DND-41 (cell line): ENCODE results near the gene TTLL11.

Experiments
- ATAC-seq: fragments of 200-7000 bp; cut with Tn5 transposase; 3 replicates; pipeline ENCODE4 v1.9.1; 2021; ENCODE audit warnings: low read depth; ENCODE audit not compliant: insufficient read depth
- DNase-seq: peaks from one replicate; pipeline ENCODE4 v3.0.0-alpha.2; 2020
- H2AFZ ChIP-seq: 2 replicates; pipeline ENCODE4 v1.6.0; 2012; ENCODE audit warnings: low read depth, low read length
- H3K27ac ChIP-seq: 2 replicates; pipeline ENCODE4 v1.5.1; 2012; ENCODE audit warnings: low read length, inconsistent platforms
- H3K27me3 ChIP-seq: fragments of 200-600 bp; sonication (generic); 2 replicates; pipeline ENCODE4 v1.6.0; 2012; ENCODE audit warnings: low read length, mild to moderate bottlenecking, inconsistent platforms; ENCODE audit not compliant: insufficient read depth, poor library complexity
- H3K36me3 ChIP-seq: 2 replicates; pipeline ENCODE4 v1.5.1; 2012; ENCODE audit warnings: low read length, inconsistent platforms; ENCODE audit not compliant: insufficient read depth
- H3K4me1 ChIP-seq: 2 replicates; pipeline ENCODE4 v1.5.1; 2012; ENCODE audit warnings: mild to moderate bottlenecking, low read length; ENCODE audit not compliant: insufficient read depth
- H3K4me2 ChIP-seq: 2 replicates; pipeline ENCODE4 v1.6.0; 2012; ENCODE audit warnings: mild to moderate bottlenecking, moderate library complexity, low read length, inconsistent platforms; ENCODE audit not compliant: insufficient read depth
- H3K4me3 ChIP-seq, 2 experiments: fragments of 200-600 bp in 1 of 2; shearing (Covaris generic) in 1 of 2; 2 replicates each; pipeline ENCODE4 v1.5.1; 2012 to 2016; ENCODE audit warnings: inconsistent platforms in 2 of 2, low read length in 2 of 2, mild to moderate bottlenecking in 2 of 2, low read depth in 1 of 2, moderate library complexity in 1 of 2
- H3K79me2 ChIP-seq: 2 replicates; pipeline ENCODE4 v1.6.0; 2012; ENCODE audit warnings: low read length, inconsistent platforms; ENCODE audit not compliant: insufficient read depth
- H3K9ac ChIP-seq: 2 replicates; pipeline ENCODE4 v1.6.0; 2012; ENCODE audit warnings: low read depth, mild to moderate bottlenecking, inconsistent platforms, low read length, moderate library complexity
- H3K9me3 ChIP-seq: 2 replicates; pipeline ENCODE4 v1.5.1; 2012; ENCODE audit warnings: low read length, moderate library complexity, mild to moderate bottlenecking, inconsistent platforms; ENCODE audit not compliant: insufficient read depth, severe bottlenecking
- H4K20me1 ChIP-seq: 2 replicates; pipeline ENCODE4 v1.6.0; 2012; ENCODE audit warnings: low read length; ENCODE audit not compliant: insufficient read depth
- CTCF ChIP-seq: IDR thresholded peaks from 2 replicates; pipeline ENCODE4 v1.5.1; 2012; ENCODE audit warnings: borderline replicate concordance, low read length, moderate library complexity, mild to moderate bottlenecking; ENCODE audit not compliant: poor library complexity, severe bottlenecking; ENCODE audit errors: extremely low read depth
- EZH2 ChIP-seq: IDR thresholded peaks from 3 replicates; pipeline ENCODE4 v1.6.1; 2012; ENCODE audit warnings: borderline replicate concordance, low read depth, mild to moderate bottlenecking, moderate library complexity, low read length, inconsistent platforms; ENCODE audit not compliant: severe bottlenecking

Gene TTLL11

GRCh38 chr9:122090981-122091380 is 2.1 kb downstream of the TTLL11 start:
- Histone ChIP-seq H3K4me3 (no peak overlapping the region), H2AFZ (no peak overlapping the region), H4K20me1 (peaks cover 8% of the 10 kb centered on the region; the same call in 1 of the 2 replicates), H3K4me2 (peak overlapping the region; percentile 92), H3K9me3 (no peaks in the 10 kb centered on the region), H3K4me1 (peaks cover 32% of the 10 kb centered on the region), H3K36me3 (no peaks in the 10 kb centered on the region), H3K9ac (no peak overlapping the region), H3K27ac (no peak overlapping the region), H3K27me3 (no peaks in the 10 kb centered on the region), H3K79me2 (peaks cover 3% of the 10 kb centered on the region; the same call in 1 of the 2 replicates)
- no peak for DNase-seq
- ATAC-seq, result no peak
- TF ChIP-seq EZH2 (no peak), CTCF (no peak)

GRCh38 chr9:122090287-122090883 is 2.7 kb downstream of the TTLL11 start:
- H2AFZ ChIP-seq, result no peak overlapping the region
- H4K20me1 ChIP-seq, result peaks cover 8% of the 10 kb centered on the region; the same call in 1 of the 2 replicates
- no peaks in the 10 kb centered on the region for H3K36me3 ChIP-seq
- TF ChIP-seq CTCF, result no peak
- no peak for TF ChIP-seq EZH2
- no peak overlapping the region for H3K9ac ChIP-seq
- peaks cover 3% of the 10 kb centered on the region; the same call in 1 of the 2 replicates for H3K79me2 ChIP-seq
- DNase-seq (no peak), ATAC-seq (no peak)
- no peak overlapping the region for H3K4me3 ChIP-seq
- peaks cover 31% of the 10 kb centered on the region for H3K4me1 ChIP-seq
- H3K9me3 ChIP-seq, result no peaks in the 10 kb centered on the region
- no peaks in the 10 kb centered on the region for H3K27me3 ChIP-seq
- H3K4me2 ChIP-seq, result peak overlapping the region; percentile 92; the same call in 1 of the 2 replicates
- no peak overlapping the region for H3K27ac ChIP-seq

GRCh38 chr9:122088880-122089706 is 4.0 kb downstream of the TTLL11 start:
- Histone ChIP-seq H3K79me2 (peaks cover 3% of the 10 kb centered on the region; the same call in 1 of the 2 replicates), H4K20me1 (peaks cover 8% of the 10 kb centered on the region; the same call in 1 of the 2 replicates), H3K9me3 (no peaks in the 10 kb centered on the region), H3K9ac (no peak overlapping the region), H3K4me2 (no peak overlapping the region), H3K27me3 (no peaks in the 10 kb centered on the region), H3K27ac (no peak overlapping the region), H3K4me3 (no peak overlapping the region), H3K36me3 (no peaks in the 10 kb centered on the region), H2AFZ (no peak overlapping the region), H3K4me1 (peaks cover 25% of the 10 kb centered on the region)
- ATAC-seq, result no peak
- TF ChIP-seq EZH2, result no peak
- TF ChIP-seq CTCF, result no peak
- no peak for DNase-seq
